Measurements from ENCODE around the gene NPAS2. TPM values are rescaled to one million over a fixed set of nuclear protein-coding genes. Genes with fewer than 3 reads are reported as not detected.

Gene NPAS2
- total RNA-seq, 4 donors from 2014 or later, result 4.7 to 131 (median 11.2) TPM

GRCh38 chr2:100984892-100985307, 165.0 kb downstream of the NPAS2 start:
- TF ChIP-seq CTCF (IDR thresholded peaks at IDR 0.05; ENCODE audit: low read depth), result no peak

- TF ChIP-seq CTCF (IDR thresholded peaks at IDR 0.05; ENCODE audit: low read depth), result no peak
Observed at GRCh38 chr2:100986157-100986556, 166.2 kb downstream of the NPAS2 start.

GRCh38 chr2:100987536-100987935, 167.6 kb downstream of the NPAS2 start:
- TF ChIP-seq CTCF (IDR thresholded peaks at IDR 0.05; ENCODE audit: low read depth), result no peak

GRCh38 chr2:100987974-100988373, 168.0 kb downstream of the NPAS2 start:
- no peak for TF ChIP-seq CTCF (IDR thresholded peaks at IDR 0.05; ENCODE audit: low read depth)

GRCh38 chr2:100988630-100989417, 168.9 kb downstream of the NPAS2 start:
- TF ChIP-seq CTCF (IDR thresholded peaks at IDR 0.05; ENCODE audit: low read depth), result no peak

- no peak for TF ChIP-seq CTCF (IDR thresholded peaks at IDR 0.05; ENCODE audit: low read depth)
Observed at GRCh38 chr2:100989666-100990065, 169.7 kb downstream of the NPAS2 start.

- TF ChIP-seq CTCF (IDR thresholded peaks at IDR 0.05; ENCODE audit: low read depth), result no peak
Observed at GRCh38 chr2:100990166-100990565, 170.2 kb downstream of the NPAS2 start.
